ENCODE measurements around the gene NID2.

- TF ChIP-seq ZNF274 (IDR thresholded peaks at IDR 0.05; ENCODE audit: low read depth, low read length) (no peak), SUZ12 (IDR thresholded peaks at IDR 0.05; ENCODE audit: extremely low read depth, insufficient read depth, insufficient read length) (no peak)
These were observed 26.5 kb upstream of the NID2 start for GRCh38 chr14:52095336-52095735.
